HG03460 (cell line): ENCODE measurements around the gene ETF1.
"Not testable (repeated sequence)": the region's sequence is repeated elsewhere in the genome, so short reads cannot be mapped to it uniquely, and the experiment has no call there.

Source experiments
- ATAC-seq: cut with Tn5 transposase; IDR thresholded peaks from one replicate; pipeline ENCODE4 v1.9.1; 2021; ENCODE audit not compliant: unreplicated experiment

Gene ETF1

GRCh38 chr5:138491669-138492559, 51.1 kb downstream of the ETF1 start:
- peak; percentile 99 for ATAC-seq

GRCh38 chr5:138491284-138491648, 51.8 kb downstream of the ETF1 start:
- ATAC-seq, result no peak

GRCh38 chr5:138490648-138491283, 52.3 kb downstream of the ETF1 start:
- no peak for ATAC-seq

GRCh38 chr5:138489683-138490061, 53.4 kb downstream of the ETF1 start:
- no peak for ATAC-seq

- ATAC-seq, result no peak
These were observed 54.5 kb downstream of the ETF1 start for GRCh38 chr5:138488481-138488945.

- ATAC-seq, result no peak
These were observed 60.4 kb downstream of the ETF1 start for GRCh38 chr5:138482638-138483037.

GRCh38 chr5:138476918-138477317, 66.1 kb downstream of the ETF1 start:
- ATAC-seq, result no peak

- ATAC-seq, result not testable (repeated sequence)
These were observed 69.9 kb downstream of the ETF1 start for GRCh38 chr5:138473151-138473550.

- ATAC-seq, result no peak
These were observed 70.7 kb downstream of the ETF1 start for GRCh38 chr5:138472353-138472752.

GRCh38 chr5:138471052-138471361, 72.0 kb downstream of the ETF1 start:
- no peak for ATAC-seq

GRCh38 chr5:138470322-138471051, 72.5 kb downstream of the ETF1 start:
- ATAC-seq, result no peak

- ATAC-seq, result no peak
These were observed 73.3 kb downstream of the ETF1 start for GRCh38 chr5:138469540-138470321.

GRCh38 chr5:138468966-138469539, 74.0 kb downstream of the ETF1 start:
- ATAC-seq, result no peak

- ATAC-seq, result no peak
These were observed 74.7 kb downstream of the ETF1 start for GRCh38 chr5:138468133-138468965.

- ATAC-seq, result no peak
These were observed 75.3 kb downstream of the ETF1 start for GRCh38 chr5:138467711-138468132.

- ATAC-seq, result no peak
These were observed 75.9 kb downstream of the ETF1 start for GRCh38 chr5:138466900-138467710.

GRCh38 chr5:138466125-138466899, 76.7 kb downstream of the ETF1 start:
- ATAC-seq, result no peak
